Stimulated activated CD8-positive, alpha-beta memory T cell treated with anti-CD3 and anti-CD28 coated beads, Interleukin-12 subunit alpha, Interleukin-12 subunit beta, amount 100 ng/mL, for 24 hours (primary cell): ENCODE results near the gene SLC25A12.
"Not testable (repeated sequence)": the region's sequence is repeated elsewhere in the genome, so short reads cannot be mapped to it uniquely, and the experiment has no call there.

Experiments used
- DNase-seq: peaks from one replicate; pipeline ENCODE4 v3.0.0-alpha.2; 2020; ENCODE audit errors: extremely low read depth

The SLC25A12 gene

GRCh38 chr2:171789956-171790355, 104.1 kb downstream of the SLC25A12 start:
- DNase-seq: no peak

- no peak for DNase-seq
Measured at GRCh38 chr2:171788316-171788993, 105.6 kb downstream of the SLC25A12 start.

- no peak for DNase-seq
Measured at GRCh38 chr2:171787333-171788072, 106.5 kb downstream of the SLC25A12 start.

- DNase-seq: no peak
Measured at GRCh38 chr2:171785450-171785849, 108.6 kb downstream of the SLC25A12 start.

GRCh38 chr2:171778515-171778914, 115.5 kb downstream of the SLC25A12 start:
- no peak for DNase-seq

GRCh38 chr2:171774581-171774980, 119.5 kb downstream of the SLC25A12 start:
- not testable (repeated sequence) for DNase-seq

GRCh38 chr2:171772373-171772772, 121.7 kb downstream of the SLC25A12 start:
- no peak for DNase-seq

- no peak for DNase-seq
Measured at GRCh38 chr2:171771463-171771862, 122.6 kb downstream of the SLC25A12 start.

- DNase-seq: no peak
Measured at GRCh38 chr2:171763602-171764001, 130.4 kb downstream of the SLC25A12 start.

GRCh38 chr2:171762879-171763573, 131.0 kb downstream of the SLC25A12 start:
- DNase-seq: no peak

- DNase-seq: not testable (repeated sequence)
Measured at GRCh38 chr2:171761176-171761575, 132.9 kb downstream of the SLC25A12 start.

- DNase-seq: not testable (repeated sequence)
Measured at GRCh38 chr2:171758762-171759161, 135.3 kb downstream of the SLC25A12 start.

- DNase-seq: no peak
Measured at GRCh38 chr2:171754254-171754939, 139.6 kb downstream of the SLC25A12 start.

GRCh38 chr2:171747371-171747770, 146.7 kb downstream of the SLC25A12 start:
- DNase-seq: no peak

GRCh38 chr2:171745806-171746205, 148.2 kb downstream of the SLC25A12 start:
- DNase-seq: no peak

GRCh38 chr2:171745141-171745540, 148.9 kb downstream of the SLC25A12 start:
- no peak for DNase-seq

- DNase-seq: no peak
Measured at GRCh38 chr2:171742760-171743159, 151.3 kb downstream of the SLC25A12 start.

- no peak for DNase-seq
Measured at GRCh38 chr2:171741189-171741588, 152.9 kb downstream of the SLC25A12 start.

GRCh38 chr2:171735991-171736710, 157.9 kb downstream of the SLC25A12 start:
- no peak for DNase-seq
